ENCODE results near the gene INCENP.
A peak's percentile ranks its signal among the peaks of the same experiment; 100 is the strongest.

The INCENP gene

DNA sequence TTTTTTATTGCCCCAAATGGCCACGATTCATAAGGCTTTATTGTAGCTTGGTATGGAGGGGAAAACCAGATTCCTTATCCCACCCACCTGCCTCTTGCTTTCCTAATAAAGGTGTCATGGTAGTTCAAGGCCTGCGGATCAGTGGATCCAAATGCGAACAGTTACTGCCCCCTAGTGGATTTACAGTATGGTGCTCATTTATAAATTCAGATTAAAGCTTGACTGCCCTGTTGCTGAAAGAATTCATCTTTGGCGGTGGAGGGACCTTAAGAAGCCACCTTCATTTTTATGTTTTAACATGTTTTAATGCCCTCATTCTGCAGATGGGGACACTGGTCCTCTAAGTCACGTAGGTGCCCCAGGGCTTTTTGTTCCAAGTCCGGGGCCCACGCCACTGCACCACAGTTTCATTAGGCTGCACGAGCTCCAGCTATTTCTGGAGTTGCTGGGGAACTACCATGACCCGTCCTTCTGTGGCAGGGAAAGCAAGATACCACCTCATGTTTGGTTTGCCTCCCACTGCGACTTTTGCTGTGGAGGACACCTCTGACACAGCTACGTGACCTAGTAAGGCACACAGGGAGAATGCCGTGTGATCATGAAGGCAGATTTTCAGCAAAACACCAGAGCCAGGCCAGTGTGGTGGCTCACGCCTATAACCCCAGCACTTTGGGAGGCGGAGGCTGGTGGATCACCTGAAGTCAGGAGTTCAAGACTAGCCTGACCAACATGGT, 15.6 kb upstream of the INCENP start:
- TF ChIP-seq, protein P1, sequence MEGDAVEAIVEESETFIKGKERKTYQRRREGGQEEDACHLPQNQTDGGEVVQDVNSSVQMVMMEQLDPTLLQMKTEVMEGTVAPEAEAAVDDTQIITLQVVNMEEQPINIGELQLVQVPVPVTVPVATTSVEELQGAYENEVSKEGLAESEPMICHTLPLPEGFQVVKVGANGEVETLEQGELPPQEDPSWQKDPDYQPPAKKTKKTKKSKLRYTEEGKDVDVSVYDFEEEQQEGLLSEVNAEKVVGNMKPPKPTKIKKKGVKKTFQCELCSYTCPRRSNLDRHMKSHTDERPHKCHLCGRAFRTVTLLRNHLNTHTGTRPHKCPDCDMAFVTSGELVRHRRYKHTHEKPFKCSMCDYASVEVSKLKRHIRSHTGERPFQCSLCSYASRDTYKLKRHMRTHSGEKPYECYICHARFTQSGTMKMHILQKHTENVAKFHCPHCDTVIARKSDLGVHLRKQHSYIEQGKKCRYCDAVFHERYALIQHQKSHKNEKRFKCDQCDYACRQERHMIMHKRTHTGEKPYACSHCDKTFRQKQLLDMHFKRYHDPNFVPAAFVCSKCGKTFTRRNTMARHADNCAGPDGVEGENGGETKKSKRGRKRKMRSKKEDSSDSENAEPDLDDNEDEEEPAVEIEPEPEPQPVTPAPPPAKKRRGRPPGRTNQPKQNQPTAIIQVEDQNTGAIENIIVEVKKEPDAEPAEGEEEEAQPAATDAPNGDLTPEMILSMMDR (conservative IDR thresholded peaks at IDR 0.05; ENCODE audit: low read depth): peak; percentile 81
- H3K27ac ChIP-seq: no peak overlapping the region
- CTCF ChIA-PET: interaction anchor here (0.5 to 3.1 kb wide), 42 partner anchors 9 to 724 kb away, joined by 3 to 27 read pairs (median 4); partner anchors contain the start of gene FEN1
- POLR2A ChIA-PET (ENCODE audit: low non-redundant PET): no interaction called here
- peak; percentile 59 for DNase-seq (ENCODE audit: low spot score)

DNA sequence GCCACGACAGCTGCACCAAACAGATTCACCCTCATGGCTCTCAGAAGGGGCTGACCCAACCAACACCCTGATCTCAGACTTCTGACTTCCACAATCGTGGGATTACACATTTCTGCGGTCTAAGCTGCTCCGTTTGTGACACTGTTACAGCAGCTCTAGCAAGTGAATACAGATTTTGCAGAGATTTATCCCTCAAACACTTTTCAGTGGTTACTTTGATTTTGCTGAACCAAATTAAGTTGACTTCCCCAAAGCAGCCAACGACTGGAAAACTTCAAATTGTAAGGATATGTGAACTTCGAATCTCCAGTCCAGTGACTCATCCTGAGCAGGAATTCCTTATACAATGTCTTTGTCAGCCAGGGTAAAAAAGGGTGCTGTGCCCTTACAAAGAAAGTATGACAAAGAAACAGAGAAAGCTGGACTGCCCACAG, 14.8 kb upstream of the INCENP start:
- ChIA-PET POLR2A (ENCODE audit: low non-redundant PET) (interaction anchor here (0.6 kb wide), 1 partner anchor 297 kb away, joined by 4 read pairs; no protein-coding TSS in a partner anchor), CTCF (interaction anchor here (0.6 to 3.1 kb wide), 8 partner anchors 22 to 362 kb away, joined by 3 to 27 read pairs (median 5); no protein-coding TSS in a partner anchor)
- H3K27ac ChIP-seq: no peak overlapping the region
- peak; percentile 16 for DNase-seq (ENCODE audit: low spot score)
- TF ChIP-seq, protein P1 (conservative IDR thresholded peaks at IDR 0.05; ENCODE audit: low read depth): no peak

DNA sequence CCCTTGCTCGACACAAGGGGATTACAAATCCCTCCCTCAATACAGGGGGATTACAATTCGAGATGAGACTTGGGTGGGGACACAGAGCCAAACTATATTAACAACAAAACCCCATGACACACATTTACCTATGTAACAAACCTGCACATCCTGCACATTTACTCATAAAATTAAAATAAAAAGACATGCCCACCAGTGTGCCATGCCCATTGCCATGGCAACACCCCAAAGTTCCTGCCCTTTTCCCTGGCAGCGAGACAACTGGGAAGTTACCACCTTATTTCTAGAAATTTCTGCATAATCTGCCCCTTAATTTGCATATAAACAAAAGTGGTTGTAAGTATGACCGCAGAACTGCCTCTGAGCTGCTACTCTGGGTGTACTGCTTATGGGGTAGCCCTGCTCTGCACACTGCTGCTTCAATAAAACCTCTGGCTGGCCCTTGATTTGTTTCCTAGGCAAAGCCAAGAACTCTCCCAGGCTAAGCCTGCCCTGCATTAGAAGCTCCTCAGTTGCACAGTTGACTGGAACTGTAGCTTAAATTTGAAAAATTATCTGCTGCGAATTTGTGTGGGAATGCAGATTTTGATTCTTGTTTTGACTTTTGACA, 8.6 kb upstream of the INCENP start:
- H3K27ac ChIP-seq: no peak overlapping the region
- DNase-seq (ENCODE audit: low spot score): no peak
- TF ChIP-seq, protein P1 (conservative IDR thresholded peaks at IDR 0.05; ENCODE audit: low read depth): no peak
- ChIA-PET POLR2A (ENCODE audit: low non-redundant PET) (no interaction called here), CTCF (interaction anchor here (0.8 kb wide), 1 partner anchor 145 kb away, joined by 4 read pairs; no protein-coding TSS in a partner anchor)

DNA sequence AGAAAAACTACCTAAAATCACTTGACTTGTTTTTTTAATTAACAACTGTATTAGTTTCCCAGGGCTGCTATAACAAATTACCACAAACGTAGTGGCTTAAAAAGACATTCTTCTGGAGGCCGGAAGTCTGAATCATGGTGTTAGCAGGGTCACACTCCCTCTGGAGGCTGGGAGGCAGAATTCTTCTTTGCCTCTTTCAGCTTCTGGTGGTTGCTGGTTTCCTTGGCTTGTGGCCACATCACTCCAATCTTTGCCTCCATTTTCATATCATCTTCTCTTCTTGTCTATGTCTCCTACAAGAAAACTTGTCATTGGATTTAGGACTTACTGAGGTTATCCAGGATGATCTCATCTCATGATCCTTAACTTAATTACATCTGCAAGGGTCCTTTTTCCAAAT, 7.4 kb upstream of the INCENP start:
- ChIA-PET POLR2A (ENCODE audit: low non-redundant PET) (no interaction called here), CTCF (no interaction called here)
- no peak overlapping the region for H3K27ac ChIP-seq
- TF ChIP-seq, protein P1 (conservative IDR thresholded peaks at IDR 0.05; ENCODE audit: low read depth): no peak
- DNase-seq (ENCODE audit: low spot score): no peak

DNA sequence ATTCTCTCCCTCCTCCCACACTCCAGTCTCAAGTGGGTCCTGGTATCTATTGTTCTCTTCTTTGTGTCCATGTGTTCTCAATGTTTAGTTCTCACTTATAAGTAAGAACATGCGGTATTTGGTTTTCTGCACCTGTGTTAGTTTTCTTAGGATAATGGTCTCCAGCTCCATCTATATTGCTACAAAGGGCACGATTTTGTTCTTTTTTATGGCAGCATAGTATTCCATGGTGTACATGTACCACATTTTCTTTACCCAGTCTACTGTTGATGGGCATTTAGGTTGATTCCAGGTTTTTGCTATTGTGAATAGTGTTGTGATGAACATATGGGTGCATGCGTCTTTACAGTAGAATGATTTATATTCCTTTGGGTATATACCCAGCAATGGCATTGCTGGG, 4.2 kb upstream of the INCENP start:
- DNase-seq (ENCODE audit: low spot score): no peak
- TF ChIP-seq, protein P1 (conservative IDR thresholded peaks at IDR 0.05; ENCODE audit: low read depth): no peak
- H3K27ac ChIP-seq: no peak overlapping the region
- ChIA-PET POLR2A (ENCODE audit: low non-redundant PET) (no interaction called here), CTCF (interaction anchor here (0.6 kb wide), 1 partner anchor 20 kb away, joined by 3 read pairs; no protein-coding TSS in a partner anchor)

DNA sequence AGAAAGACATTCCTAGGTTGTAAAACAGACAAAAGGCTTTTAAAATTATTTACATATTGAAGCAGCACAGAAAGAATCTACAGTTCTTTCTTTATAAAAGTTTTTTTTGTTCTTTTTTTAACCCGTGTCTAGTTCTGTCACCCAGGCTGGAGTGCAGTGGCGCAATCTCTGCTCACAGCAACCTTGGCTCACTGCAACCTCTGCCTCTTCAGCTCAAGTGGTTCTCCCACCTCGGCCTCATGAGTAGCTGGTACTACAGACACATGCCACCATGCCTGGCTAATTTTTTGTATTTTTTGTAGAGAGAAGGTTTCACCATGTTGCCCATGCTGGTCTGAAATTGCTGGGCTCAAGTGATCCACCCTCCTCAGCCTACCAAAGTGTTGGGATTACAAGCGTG, 3.8 kb upstream of the INCENP start:
- CTCF ChIA-PET: interaction anchor here (0.6 kb wide), 1 partner anchor 20 kb away, joined by 3 read pairs; no protein-coding TSS in a partner anchor
- POLR2A ChIA-PET (ENCODE audit: low non-redundant PET): no interaction called here
- TF ChIP-seq, protein P1 (conservative IDR thresholded peaks at IDR 0.05; ENCODE audit: low read depth): no peak
- no peak for DNase-seq (ENCODE audit: low spot score)
- no peak overlapping the region for H3K27ac ChIP-seq

All from RWPE1 (cell line).